Vagina (tissue), 2 donors: Measurements from ENCODE around the gene UNC119. TPM values are rescaled to one million over a fixed set of nuclear protein-coding genes. Genes with fewer than 3 reads are reported as not detected.

Experiments
- DNase-seq, 2 donors: peaks; one replicate each; pipeline ENCODE4 v3.0.0-alpha.2; 2017; ENCODE audit errors: extremely low spot score in 2 of 2
- H3K27ac ChIP-seq: fragments of 200-600 bp; sonication (generic); one replicate; pipeline ENCODE4 v1.5.1; 2019
- H3K27me3 ChIP-seq: fragments of 200-600 bp; sonication (generic); one replicate; pipeline ENCODE4 v1.5.1; 2019
- H3K36me3 ChIP-seq, 2 donors: fragments of 200-600 bp; sonication (generic); one replicate each; pipeline ENCODE4 v1.5.1; 2017 to 2019
- H3K4me1 ChIP-seq: fragments of 200-600 bp; sonication (generic); one replicate; pipeline ENCODE4 v1.5.1; 2019
- H3K4me3 ChIP-seq, 2 donors: fragments of 200-600 bp; sonication (generic); 1 replicate in 1 of 2; 2 replicates in 1 of 2; pipeline ENCODE4 v1.5.1; 2016 to 2019
- H3K9me3 ChIP-seq: fragments of 200-600 bp; sonication (generic); one replicate; pipeline ENCODE4 v1.5.1; 2019
- POLR2A ChIP-seq, 2 donors: fragments of 450-650 bp; IDR thresholded peaks; one replicate each; pipeline ENCODE4 v1.6.1; 2017; ENCODE audit warnings: antibody characterized with exemption in 2 of 2, mild to moderate bottlenecking in 2 of 2, moderate library complexity in 2 of 2
- POLR2AphosphoS5 ChIP-seq, 2 donors: sonication (generic); formaldehyde crosslinking; IDR thresholded peaks; one replicate each; pipeline ENCODE4 v1.9.0; 2017; ENCODE audit warnings: antibody characterized with exemption in 2 of 2, mild to moderate bottlenecking in 2 of 2, low read depth in 1 of 2; ENCODE audit not compliant: insufficient read depth in 1 of 2
- intact Hi-C: fragments of 100-400 bp; cut with DNase I; formaldehyde crosslinking; loops from one replicate; pipeline ENCODE4 v1.15.1; 2023
- total RNA-seq: library from RNA; depleted of rRNA; stranded (reverse); fragments of >200 nt; gene quantifications from one replicate; pipeline ENCODE4 v1.2.3, GENCODE V29; 2016
- TF ChIP-seq, protein P1 (sequence below), 3 experiments: fragments of 450-650 bp in 2 of 3; fragments of 200-600 bp in 1 of 3; sonication (generic) in 1 of 3; IDR thresholded peaks; one replicate each; pipeline ENCODE4 v1.5.1; 2017 to 2019; ENCODE audit warnings: antibody characterized with exemption in 3 of 3, mild to moderate bottlenecking in 2 of 3, moderate library complexity in 2 of 3

UNC119 gene
- total RNA-seq, 1 donor from 2014 or later, result 38.1 TPM

DNA sequence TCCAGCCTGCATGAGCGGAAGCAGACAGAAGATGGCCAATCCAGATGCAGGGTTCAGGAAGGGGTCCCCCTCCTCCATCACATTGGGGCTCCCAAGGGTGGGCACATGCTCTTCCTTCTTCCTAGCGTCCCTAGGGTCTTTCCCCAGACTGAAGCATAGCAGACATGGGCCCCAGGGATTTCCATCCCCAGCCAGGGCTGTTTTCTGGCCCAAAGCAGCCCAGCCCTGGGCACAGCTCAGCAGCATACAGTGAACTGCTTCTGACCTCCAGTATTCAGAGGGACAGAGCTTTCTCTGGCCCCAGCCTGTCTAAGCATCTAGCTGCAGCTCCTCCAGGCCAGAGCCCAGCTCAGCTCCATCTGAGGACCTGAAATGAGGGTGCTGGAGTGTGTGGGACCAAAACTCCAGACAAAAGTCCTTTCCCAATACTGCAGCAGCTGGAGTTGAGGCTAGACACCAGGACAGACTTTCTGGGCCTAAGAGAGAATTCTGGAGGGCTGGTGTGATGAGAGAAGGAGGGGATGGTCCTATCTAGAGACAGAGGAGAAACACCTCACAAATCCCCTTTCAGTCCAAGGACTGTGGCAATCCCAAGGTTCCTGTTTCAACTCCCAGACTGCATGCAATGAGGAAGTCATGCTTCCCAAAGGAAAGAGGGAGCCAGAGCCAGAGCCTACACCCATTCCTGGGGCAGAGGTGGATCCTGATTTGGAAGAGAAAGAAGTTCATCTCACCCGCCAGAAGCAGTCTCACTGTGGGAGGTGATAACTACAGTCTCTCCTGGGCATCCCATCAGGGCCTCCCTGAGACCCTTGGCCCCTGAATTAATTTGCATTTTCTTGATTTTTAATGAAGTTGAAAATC lies 50.8 kb downstream of the UNC119 start:
- no peaks in the 10 kb centered on the region for H3K36me3 ChIP-seq
- H3K4me1 ChIP-seq, result peaks cover 25% of the 10 kb centered on the region
- intact Hi-C loops, result no loop called here
- no peak for DNase-seq
- H3K27ac ChIP-seq, result no peak overlapping the region
- TF ChIP-seq POLR2A (IDR thresholded peaks at IDR 0.05), result no peak
- TF ChIP-seq POLR2AphosphoS5 (IDR thresholded peaks at IDR 0.05; ENCODE audit: insufficient read depth in 1 of 2, low read depth in 1 of 2), result no peak
- TF ChIP-seq, protein P1, sequence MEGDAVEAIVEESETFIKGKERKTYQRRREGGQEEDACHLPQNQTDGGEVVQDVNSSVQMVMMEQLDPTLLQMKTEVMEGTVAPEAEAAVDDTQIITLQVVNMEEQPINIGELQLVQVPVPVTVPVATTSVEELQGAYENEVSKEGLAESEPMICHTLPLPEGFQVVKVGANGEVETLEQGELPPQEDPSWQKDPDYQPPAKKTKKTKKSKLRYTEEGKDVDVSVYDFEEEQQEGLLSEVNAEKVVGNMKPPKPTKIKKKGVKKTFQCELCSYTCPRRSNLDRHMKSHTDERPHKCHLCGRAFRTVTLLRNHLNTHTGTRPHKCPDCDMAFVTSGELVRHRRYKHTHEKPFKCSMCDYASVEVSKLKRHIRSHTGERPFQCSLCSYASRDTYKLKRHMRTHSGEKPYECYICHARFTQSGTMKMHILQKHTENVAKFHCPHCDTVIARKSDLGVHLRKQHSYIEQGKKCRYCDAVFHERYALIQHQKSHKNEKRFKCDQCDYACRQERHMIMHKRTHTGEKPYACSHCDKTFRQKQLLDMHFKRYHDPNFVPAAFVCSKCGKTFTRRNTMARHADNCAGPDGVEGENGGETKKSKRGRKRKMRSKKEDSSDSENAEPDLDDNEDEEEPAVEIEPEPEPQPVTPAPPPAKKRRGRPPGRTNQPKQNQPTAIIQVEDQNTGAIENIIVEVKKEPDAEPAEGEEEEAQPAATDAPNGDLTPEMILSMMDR (IDR thresholded peaks at IDR 0.05), result no peak
- no peak overlapping the region for H3K4me3 ChIP-seq
- no peaks in the 10 kb centered on the region for H3K27me3 ChIP-seq
- H3K9me3 ChIP-seq, result no peaks in the 10 kb centered on the region

DNA sequence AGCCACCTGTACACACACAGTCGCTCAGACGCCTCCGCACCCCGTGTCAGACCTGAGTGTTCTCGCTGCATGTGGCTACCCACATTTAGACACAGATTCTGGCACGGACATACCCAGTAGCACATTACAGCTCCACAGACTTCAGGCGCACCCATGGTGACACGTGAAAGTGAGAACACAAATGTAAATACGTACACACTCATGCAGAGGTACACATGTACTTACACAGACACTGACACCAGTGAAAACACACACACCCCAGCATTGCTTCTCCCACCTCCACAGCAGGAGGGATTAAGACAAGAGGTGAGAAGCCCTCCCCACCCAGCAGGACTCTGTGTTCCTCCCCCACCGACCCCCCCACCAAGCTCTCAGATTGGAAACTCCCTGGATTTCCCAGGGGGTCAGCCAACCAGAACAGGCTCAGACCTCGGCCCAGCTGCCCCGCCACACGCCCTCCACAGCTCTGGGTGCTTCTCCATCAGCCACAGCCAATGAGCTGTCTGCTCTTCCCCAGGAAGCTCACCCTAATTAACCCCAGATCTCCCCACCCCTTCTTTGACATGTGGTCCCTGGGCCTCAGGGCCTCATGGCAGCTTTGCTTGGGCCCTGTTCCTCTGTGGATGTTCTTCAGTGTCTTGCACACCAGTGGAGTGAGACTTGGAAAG lies 51.6 kb downstream of the UNC119 start:
- Histone ChIP-seq H3K27me3 (no peaks in the 10 kb centered on the region), H3K4me1 (peaks cover 24% of the 10 kb centered on the region), H3K9me3 (no peaks in the 10 kb centered on the region), H3K36me3 (no peaks in the 10 kb centered on the region), H3K4me3 (no peak overlapping the region), H3K27ac (no peak overlapping the region)
- intact Hi-C loops, result no loop called here
- DNase-seq, result no peak
- TF ChIP-seq, protein P1 (IDR thresholded peaks at IDR 0.05), result no peak
- TF ChIP-seq POLR2AphosphoS5 (IDR thresholded peaks at IDR 0.05; ENCODE audit: insufficient read depth in 1 of 2, low read depth in 1 of 2) (no peak), POLR2A (IDR thresholded peaks at IDR 0.05) (no peak)

DNA sequence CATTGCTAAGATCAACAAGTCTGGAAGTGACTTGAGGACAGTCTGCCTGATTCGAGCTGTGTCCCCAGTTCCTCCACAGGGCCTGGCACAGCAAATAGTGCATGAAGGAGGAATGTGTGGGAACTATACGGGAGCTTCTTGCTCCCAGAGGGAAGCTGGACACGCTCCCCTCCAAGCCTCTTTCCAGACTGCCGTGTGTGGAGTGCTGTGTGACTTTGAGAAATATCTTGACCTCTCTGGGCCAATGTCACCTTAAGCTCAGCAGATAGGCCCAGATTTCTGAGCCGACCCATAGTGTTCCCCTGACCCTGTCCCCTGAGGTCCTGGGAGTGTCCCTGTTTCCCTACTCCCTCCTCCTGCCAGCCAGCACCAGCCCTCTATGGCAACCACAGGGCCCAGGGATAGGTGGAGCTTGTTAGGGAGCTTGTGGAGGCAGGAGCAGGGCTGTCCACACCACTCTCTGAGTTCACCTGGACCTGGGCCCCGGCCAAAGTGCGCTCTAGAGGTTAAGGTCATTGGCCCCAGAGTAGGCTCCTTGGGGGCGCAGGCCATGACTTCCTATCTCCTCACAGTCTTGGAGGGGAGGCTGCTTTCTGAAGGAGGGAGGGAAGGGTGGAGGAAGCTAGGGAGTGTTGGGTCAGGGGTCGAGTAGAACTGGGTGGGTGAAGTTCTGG lies 52.6 kb downstream of the UNC119 start:
- no peak overlapping the region for H3K27ac ChIP-seq
- intact Hi-C loops, result loop anchor here (10.0 kb wide), 1 partner anchor 115 kb away; the partner anchor contains the start of gene RSKR
- no peak overlapping the region for H3K4me3 ChIP-seq
- no peaks in the 10 kb centered on the region for H3K27me3 ChIP-seq
- peaks cover 14% of the 10 kb centered on the region for H3K4me1 ChIP-seq
- TF ChIP-seq POLR2AphosphoS5 (IDR thresholded peaks at IDR 0.05; ENCODE audit: insufficient read depth in 1 of 2, low read depth in 1 of 2), result no peak
- TF ChIP-seq, protein P1 (IDR thresholded peaks at IDR 0.05), result no peak
- no peak for TF ChIP-seq POLR2A (IDR thresholded peaks at IDR 0.05)
- no peaks in the 10 kb centered on the region for H3K9me3 ChIP-seq
- H3K36me3 ChIP-seq, result no peaks in the 10 kb centered on the region
- no peak for DNase-seq

DNA sequence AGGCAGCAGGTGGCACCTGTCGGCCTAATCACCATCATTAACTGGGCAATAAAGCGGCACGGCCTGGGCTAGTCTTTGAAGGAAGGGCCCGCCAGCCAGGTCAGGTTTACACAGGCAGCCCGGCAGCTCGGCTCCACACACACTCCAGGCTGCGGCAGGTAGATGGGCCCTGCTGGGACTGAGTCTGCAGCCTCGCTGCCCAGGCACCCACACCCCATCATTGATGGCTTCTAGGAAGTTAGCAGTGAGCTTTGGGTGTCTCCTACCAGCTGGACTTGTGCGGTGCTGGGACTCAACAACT lies 53.1 kb downstream of the UNC119 start:
- Histone ChIP-seq H3K9me3 (no peaks in the 10 kb centered on the region), H3K4me3 (no peak overlapping the region), H3K4me1 (peaks cover 14% of the 10 kb centered on the region), H3K36me3 (no peaks in the 10 kb centered on the region), H3K27me3 (no peaks in the 10 kb centered on the region), H3K27ac (no peak overlapping the region)
- TF ChIP-seq POLR2AphosphoS5 (IDR thresholded peaks at IDR 0.05; ENCODE audit: insufficient read depth in 1 of 2, low read depth in 1 of 2), result no peak
- TF ChIP-seq, protein P1 (IDR thresholded peaks at IDR 0.05), result no peak
- no peak for TF ChIP-seq POLR2A (IDR thresholded peaks at IDR 0.05)
- intact Hi-C loops, result loop anchor here (10.0 kb wide), 1 partner anchor 115 kb away; the partner anchor contains the start of gene RSKR
- no peak for DNase-seq
